Measurements from ENCODE around the gene ZNF134.

The ZNF134 gene

GRCh38 chr19:57613941-57614743, at the start of gene ZNF134:
Gene ZNF134 (plus strand): TSS chr19:57614242. CDS start chr19:57619469, 5,227 bp downstream.
- peak; percentile 69 to 85 (median 76) for DNase-seq

- DNase-seq = no peak
Measured at GRCh38 chr19:57566396-57567265, 47.4 kb upstream of the ZNF134 start.

- DNase-seq = no peak
Measured at GRCh38 chr19:57570707-57571106, 43.3 kb upstream of the ZNF134 start.

GRCh38 chr19:57572415-57572947, 41.6 kb upstream of the ZNF134 start:
- DNase-seq = no peak

GRCh38 chr19:57576661-57577060, 37.4 kb upstream of the ZNF134 start:
- no peak for DNase-seq

GRCh38 chr19:57578487-57579205, 35.4 kb upstream of the ZNF134 start, which contains the start of gene ZNF416:
Gene ZNF416 (minus strand): TSS chr19:57578911. CDS start chr19:57578704, 207 bp downstream.
- DNase-seq = peak; percentile 75 to 89 (median 83)

GRCh38 chr19:57583104-57583520, 30.9 kb upstream of the ZNF134 start:
- no peak for DNase-seq

GRCh38 chr19:57583521-57584416, 30.3 kb upstream of the ZNF134 start, which contains the start of gene ZIK1:
Gene ZIK1 (plus strand): TSS chr19:57584145. CDS start chr19:57584357, 212 bp downstream.
- peak; percentile 50 to 79 (median 74) for DNase-seq

- DNase-seq = no peak
Measured at GRCh38 chr19:57587529-57587928, 26.5 kb upstream of the ZNF134 start.

- DNase-seq = no peak
Measured at GRCh38 chr19:57599377-57599760, 14.7 kb upstream of the ZNF134 start.

GRCh38 chr19:57599761-57600383, 14.2 kb upstream of the ZNF134 start, which contains the start of gene ZNF530:
Gene ZNF530 (plus strand): TSS chr19:57599885. CDS start chr19:57604346, 4,461 bp downstream.
- DNase-seq = peak; percentile 56 to 79 (median 73)

GRCh38 chr19:57606931-57607330, 7.1 kb upstream of the ZNF134 start:
- DNase-seq = no peak

- DNase-seq = no peak
Measured at GRCh38 chr19:57611113-57611512, 2.9 kb upstream of the ZNF134 start.

GRCh38 chr19:57615346-57615745, 1.3 kb downstream of the ZNF134 start:
- DNase-seq = no peak

- no peak for DNase-seq
Measured at GRCh38 chr19:57620673-57621348, 6.8 kb downstream of the ZNF134 start.

- no peak for DNase-seq
Measured at GRCh38 chr19:57623091-57623490, 9.0 kb downstream of the ZNF134 start.

- peak; percentile 28 to 81 (median 70) for DNase-seq
Measured at GRCh38 chr19:57632987-57633831, 19.2 kb downstream of the ZNF134 start, which contains the start of gene ZNF211. Gene ZNF211 (plus strand): TSS chr19:57633168. CDS start chr19:57633347, 179 bp downstream.

GRCh38 chr19:57633832-57634131, 19.7 kb downstream of the ZNF134 start:
- no peak for DNase-seq

- no peak for DNase-seq
Measured at GRCh38 chr19:57637379-57637778, 23.3 kb downstream of the ZNF134 start.

Data from activated naive CD4-positive, alpha-beta T cell (primary cell).